Endothelial cell of umbilical vein (primary cell): ENCODE measurements around the gene ANKUB1.

Experiments used
- CTCF ChIP-seq, 2 donors: IDR thresholded peaks; 1 replicate in 1 of 2; 2 replicates in 1 of 2; pipeline ENCODE4 v1.5.1; 2011; ENCODE audit warnings: low read length in 2 of 2, mild to moderate bottlenecking in 2 of 2, moderate library complexity in 2 of 2, control low read depth in 1 of 2, inconsistent platforms in 1 of 2, low read depth in 1 of 2; ENCODE audit not compliant: insufficient read depth in 1 of 2; ENCODE audit errors: extremely low read depth in 1 of 2
- EZH2 ChIP-seq: IDR thresholded peaks from 2 replicates; pipeline ENCODE4 v1.6.1; 2012; ENCODE audit warnings: borderline replicate concordance, low read depth, mild to moderate bottlenecking, moderate library complexity, low read length, inconsistent platforms; ENCODE audit not compliant: severe bottlenecking
- FOS ChIP-seq: IDR thresholded peaks from 2 replicates; pipeline ENCODE4 v1.6.1; 2011; ENCODE audit warnings: mild to moderate bottlenecking, low read length, moderate library complexity, borderline replicate concordance; ENCODE audit not compliant: insufficient read depth
- GATA2 ChIP-seq: IDR thresholded peaks from 2 replicates; pipeline ENCODE4 v1.7.0; 2011; ENCODE audit warnings: low read depth, mild to moderate bottlenecking, moderate library complexity, mixed read lengths, low read length; ENCODE audit not compliant: insufficient read length, insufficient read depth
- JUN ChIP-seq: IDR thresholded peaks from 2 replicates; pipeline ENCODE4 v1.6.1; 2011; ENCODE audit warnings: borderline replicate concordance, low read depth; ENCODE audit not compliant: insufficient read length, insufficient read depth
- MAX ChIP-seq: IDR thresholded peaks from 2 replicates; pipeline ENCODE4 v1.6.1; 2011; ENCODE audit not compliant: insufficient read depth, insufficient read length
- POLR2A ChIP-seq: IDR thresholded peaks from 2 replicates; pipeline ENCODE4 v1.6.1; 2012; ENCODE audit warnings: low read depth, mild to moderate bottlenecking, control low read depth, low read length
- POLR2AphosphoS5 ChIP-seq: IDR thresholded peaks from 2 replicates; pipeline ENCODE4 v1.6.1; 2012; ENCODE audit warnings: low read depth, mild to moderate bottlenecking, control low read depth, low read length, moderate library complexity; ENCODE audit not compliant: insufficient read depth

- TF ChIP-seq CTCF (IDR thresholded peaks at IDR 0.05; ENCODE audit: extremely low read depth in 1 of 2, insufficient read depth in 1 of 2, low read depth in 1 of 2, low read length in 2 of 2) (no peak), EZH2 (no peak), POLR2A (no peak), POLR2AphosphoS5 (no peak), JUN (no peak), MAX (no peak), GATA2 (no peak), FOS (no peak)
Observed at GRCh38 chr3:149744606-149745005, 47.7 kb downstream of the ANKUB1 start.
